ENCODE measurements around the gene SLC6A17.

Gene SLC6A17

GRCh38 chr1:110240476-110241210 lies 90.3 kb downstream of the SLC6A17 start:
- no peak overlapping the region for H3K4me3 ChIP-seq (ENCODE audit: low read depth, low read length)
- DNase-seq (ENCODE audit: low read depth), result no peak
- TF ChIP-seq POLR2A (IDR thresholded peaks at IDR 0.05; ENCODE audit: extremely low read depth, insufficient read length), result no peak
- TF ChIP-seq MAX (IDR thresholded peaks at IDR 0.05; ENCODE audit: low read depth, low read length), result no peak
- no peak for TF ChIP-seq MYC (IDR thresholded peaks at IDR 0.05; ENCODE audit: low read depth, low read length)

GRCh38 chr1:110241516-110241915 lies 91.2 kb downstream of the SLC6A17 start:
- no peak overlapping the region for H3K4me3 ChIP-seq (ENCODE audit: low read depth, low read length)
- DNase-seq (ENCODE audit: low read depth), result no peak
- no peak for TF ChIP-seq CTCF (IDR thresholded peaks at IDR 0.05; ENCODE audit: low read depth, low read length)
- no peak for TF ChIP-seq MYC (IDR thresholded peaks at IDR 0.05; ENCODE audit: low read depth, low read length)
- TF ChIP-seq POLR2A (IDR thresholded peaks at IDR 0.05; ENCODE audit: extremely low read depth, insufficient read length), result no peak
- no peak for TF ChIP-seq MAX (IDR thresholded peaks at IDR 0.05; ENCODE audit: low read depth, low read length)

- no peak for DNase-seq (ENCODE audit: low read depth)
- H3K4me3 ChIP-seq (ENCODE audit: low read depth, low read length), result no peak overlapping the region
- TF ChIP-seq POLR2A (IDR thresholded peaks at IDR 0.05; ENCODE audit: extremely low read depth, insufficient read length) (no peak), MAX (IDR thresholded peaks at IDR 0.05; ENCODE audit: low read depth, low read length) (no peak), MYC (IDR thresholded peaks at IDR 0.05; ENCODE audit: low read depth, low read length) (no peak), CTCF (IDR thresholded peaks at IDR 0.05; ENCODE audit: low read depth, low read length) (no peak)
These were observed 91.8 kb downstream of the SLC6A17 start for GRCh38 chr1:110242062-110242461.

- DNase-seq (ENCODE audit: low read depth), result no peak
- no peak overlapping the region for H3K4me3 ChIP-seq (ENCODE audit: low read depth, low read length)
- TF ChIP-seq POLR2A (IDR thresholded peaks at IDR 0.05; ENCODE audit: extremely low read depth, insufficient read length) (no peak), CTCF (IDR thresholded peaks at IDR 0.05; ENCODE audit: low read depth, low read length) (no peak), MYC (IDR thresholded peaks at IDR 0.05; ENCODE audit: low read depth, low read length) (no peak), MAX (IDR thresholded peaks at IDR 0.05; ENCODE audit: low read depth, low read length) (no peak)
These were observed 92.4 kb downstream of the SLC6A17 start for GRCh38 chr1:110242731-110243130.

GRCh38 chr1:110243146-110243545 lies 92.9 kb downstream of the SLC6A17 start:
- DNase-seq (ENCODE audit: low read depth), result no peak
- no peak overlapping the region for H3K4me3 ChIP-seq (ENCODE audit: low read depth, low read length)
- no peak for TF ChIP-seq MAX (IDR thresholded peaks at IDR 0.05; ENCODE audit: low read depth, low read length)
- no peak for TF ChIP-seq CTCF (IDR thresholded peaks at IDR 0.05; ENCODE audit: low read depth, low read length)

GRCh38 chr1:110243574-110243973 lies 93.3 kb downstream of the SLC6A17 start:
- no peak for TF ChIP-seq MYC (IDR thresholded peaks at IDR 0.05; ENCODE audit: low read depth, low read length)
- no peak for TF ChIP-seq MAX (IDR thresholded peaks at IDR 0.05; ENCODE audit: low read depth, low read length)
- no peak for TF ChIP-seq CTCF (IDR thresholded peaks at IDR 0.05; ENCODE audit: low read depth, low read length)
- no peak for TF ChIP-seq POLR2A (IDR thresholded peaks at IDR 0.05; ENCODE audit: extremely low read depth, insufficient read length)
- DNase-seq (ENCODE audit: low read depth), result peak; percentile 33
- H3K4me3 ChIP-seq (ENCODE audit: low read depth, low read length), result no peak overlapping the region

All from NB4 (cell line).